HG02840 (cell line): Measurements from ENCODE around the gene TRIO.
"Not testable (repeated sequence)": the region's sequence is repeated elsewhere in the genome, so short reads cannot be mapped to it uniquely, and the experiment has no call there.

ENCODE experiments used
- ATAC-seq: cut with Tn5 transposase; IDR thresholded peaks from one replicate; pipeline ENCODE4 v1.9.1; 2021; ENCODE audit warnings: mild to moderate bottlenecking, moderate library complexity, moderate number of reproducible peaks; ENCODE audit not compliant: unreplicated experiment, low FRiP score

TRIO gene

GRCh38 chr5:14364576-14365472 is 221.7 kb downstream of the TRIO start:
- no peak for ATAC-seq

- ATAC-seq: no peak
Measured at GRCh38 chr5:14365831-14366430, 222.8 kb downstream of the TRIO start.

GRCh38 chr5:14366763-14367162 is 223.6 kb downstream of the TRIO start:
- no peak for ATAC-seq

GRCh38 chr5:14367364-14367763 is 224.2 kb downstream of the TRIO start:
- no peak for ATAC-seq

- ATAC-seq: no peak
Measured at GRCh38 chr5:14369780-14370179, 226.6 kb downstream of the TRIO start.

GRCh38 chr5:14370386-14370785 is 227.2 kb downstream of the TRIO start:
- no peak for ATAC-seq

GRCh38 chr5:14373685-14374084 is 230.5 kb downstream of the TRIO start:
- no peak for ATAC-seq

GRCh38 chr5:14374100-14374499 is 231.0 kb downstream of the TRIO start:
- ATAC-seq: no peak

- no peak for ATAC-seq
Measured at GRCh38 chr5:14376789-14377188, 233.6 kb downstream of the TRIO start.

GRCh38 chr5:14379739-14380497 is 236.8 kb downstream of the TRIO start:
- no peak for ATAC-seq

GRCh38 chr5:14380712-14381111 is 237.6 kb downstream of the TRIO start:
- ATAC-seq: no peak

- no peak for ATAC-seq
Measured at GRCh38 chr5:14382640-14383039, 239.5 kb downstream of the TRIO start.

GRCh38 chr5:14383923-14384322 is 240.8 kb downstream of the TRIO start:
- no peak for ATAC-seq

GRCh38 chr5:14385019-14385418 is 241.9 kb downstream of the TRIO start:
- no peak for ATAC-seq

- ATAC-seq: no peak
Measured at GRCh38 chr5:14386884-14387624, 243.9 kb downstream of the TRIO start.

GRCh38 chr5:14388741-14389140 is 245.6 kb downstream of the TRIO start:
- no peak for ATAC-seq

GRCh38 chr5:14392552-14392951 is 249.4 kb downstream of the TRIO start:
- not testable (repeated sequence) for ATAC-seq

- no peak for ATAC-seq
Measured at GRCh38 chr5:14394365-14394764, 251.2 kb downstream of the TRIO start.

GRCh38 chr5:14395411-14395810 is 252.3 kb downstream of the TRIO start:
- no peak for ATAC-seq

GRCh38 chr5:14396066-14396465 is 252.9 kb downstream of the TRIO start:
- no peak for ATAC-seq

GRCh38 chr5:14396737-14397136 is 253.6 kb downstream of the TRIO start:
- ATAC-seq: no peak
